GM12801 (cell line): Measurements from ENCODE around the gene MBP.

Experiments used
- CTCF ChIP-seq: IDR thresholded peaks from one replicate; pipeline ENCODE4 v1.5.1; 2011; ENCODE audit warnings: control low read depth; ENCODE audit not compliant: insufficient read length; ENCODE audit errors: extremely low read depth

Gene MBP

GRCh38 chr18:77079088-77079487 lies 53.5 kb downstream of the MBP start:
- TF ChIP-seq CTCF: no peak

DNA sequence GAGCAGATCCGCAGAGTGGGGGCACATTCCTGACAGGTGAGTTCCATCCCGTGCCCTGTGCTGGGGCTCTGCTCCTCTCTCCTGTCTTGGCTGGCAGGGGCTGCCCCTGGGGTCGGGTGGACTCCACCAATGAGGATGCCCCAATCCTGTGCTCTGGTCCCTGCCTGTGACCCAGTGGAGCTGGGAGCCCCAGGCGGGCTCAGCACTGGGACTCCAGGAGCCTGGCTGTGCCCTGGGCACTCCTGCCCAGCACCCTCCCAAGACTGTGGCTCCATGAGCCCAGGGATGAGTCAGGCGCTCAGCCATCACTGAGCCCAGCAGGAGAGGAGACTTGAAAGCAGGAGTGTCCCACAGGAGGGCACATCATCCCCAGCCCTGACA lies 53.9 kb downstream of the MBP start:
- TF ChIP-seq CTCF: no peak

DNA sequence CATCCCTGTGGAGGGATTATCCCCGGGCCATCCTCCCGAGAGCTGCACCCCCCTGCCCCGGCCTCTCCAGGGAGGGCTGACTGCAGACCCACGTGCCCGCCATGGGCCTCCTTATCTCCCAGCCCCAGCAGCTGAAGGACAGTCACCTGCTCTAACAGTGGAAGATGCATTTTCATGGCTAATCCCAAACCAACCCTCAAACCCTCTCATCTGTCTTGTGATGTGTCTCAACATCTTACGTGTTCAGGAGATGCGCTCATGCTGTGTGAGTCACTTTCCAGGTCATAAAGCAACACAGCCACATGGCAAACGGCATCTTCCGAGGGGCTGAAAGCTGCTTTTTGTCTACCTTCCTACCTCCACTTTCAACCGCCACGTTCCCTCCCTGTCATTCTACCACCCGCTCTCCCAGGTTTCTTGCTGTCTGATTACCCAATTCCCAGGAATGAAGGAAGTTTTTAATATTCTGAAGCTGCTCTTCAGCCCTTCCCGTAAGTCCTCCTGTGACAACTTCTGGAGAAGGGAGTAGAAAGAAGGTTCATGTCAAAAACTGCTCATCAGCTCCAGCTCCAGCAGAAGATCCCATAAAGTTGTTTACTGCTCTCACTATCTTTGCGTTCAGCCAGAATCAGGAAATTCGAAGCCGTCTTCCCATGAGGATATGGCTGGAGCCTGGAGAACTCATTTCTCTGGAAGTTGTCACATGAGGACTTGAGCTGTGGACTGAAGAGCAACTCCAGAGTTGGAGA lies 54.5 kb downstream of the MBP start:
- TF ChIP-seq CTCF: no peak

- TF ChIP-seq CTCF: no peak
These were observed 55.2 kb downstream of the MBP start for GRCh38 chr18:77077401-77077800.

GRCh38 chr18:77076111-77076510 lies 56.5 kb downstream of the MBP start:
- no peak for TF ChIP-seq CTCF

GRCh38 chr18:77074431-77074830 lies 58.2 kb downstream of the MBP start:
- TF ChIP-seq CTCF: no peak

DNA sequence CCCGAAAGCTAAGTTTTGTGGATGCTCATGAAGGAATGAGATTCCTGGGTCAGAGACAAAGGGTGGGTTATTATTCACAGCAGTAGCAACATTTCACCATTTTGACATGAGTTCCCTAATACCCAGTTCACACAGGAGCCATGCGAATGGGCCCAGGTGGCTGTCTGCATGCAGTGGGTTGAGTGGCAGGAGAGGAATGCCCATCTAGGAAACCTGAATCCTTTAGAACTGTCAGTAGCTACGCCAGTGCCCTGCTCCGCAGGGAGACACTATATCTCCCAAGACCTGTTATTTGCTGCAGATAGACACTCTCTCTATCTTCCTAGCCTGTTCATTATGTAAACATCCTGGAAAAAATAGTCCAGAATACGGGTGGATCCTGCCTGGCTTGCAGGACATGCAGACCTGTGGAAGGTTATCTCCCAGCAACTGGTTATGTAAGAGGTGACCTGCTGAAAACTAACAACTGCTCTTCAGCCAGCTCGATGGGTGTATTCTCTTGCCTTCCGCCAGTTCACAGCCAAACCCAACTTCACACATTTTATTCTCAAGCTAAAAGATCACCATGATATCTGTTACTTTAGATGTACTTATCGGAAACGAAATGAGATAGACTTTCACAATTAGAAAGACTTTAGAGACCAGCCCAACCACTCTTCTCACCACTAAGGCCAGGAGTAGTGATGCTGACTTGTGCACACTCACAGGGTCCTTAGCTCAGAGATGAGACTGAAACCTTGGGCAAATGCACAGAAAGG lies 59.1 kb downstream of the MBP start:
- TF ChIP-seq CTCF: no peak
